HL-60 (cell line): Measurements from ENCODE around the gene ULK2.
"Not testable (repeated sequence)": the region's sequence is repeated elsewhere in the genome, so short reads cannot be mapped to it uniquely, and the experiment has no call there.

ENCODE experiments used
- CTCF ChIP-seq: IDR thresholded peaks from one replicate; pipeline ENCODE4 v1.5.1; 2011; ENCODE audit warnings: low read length, control low read depth, inconsistent platforms; ENCODE audit not compliant: insufficient read depth
- GABPA ChIP-seq: IDR thresholded peaks from 2 replicates; pipeline ENCODE4 v1.6.1; 2012; ENCODE audit warnings: low read depth
- POLR2AphosphoS5 ChIP-seq: IDR thresholded peaks from 2 replicates; pipeline ENCODE4 v1.6.1; 2012; ENCODE audit warnings: low read depth

DNA sequence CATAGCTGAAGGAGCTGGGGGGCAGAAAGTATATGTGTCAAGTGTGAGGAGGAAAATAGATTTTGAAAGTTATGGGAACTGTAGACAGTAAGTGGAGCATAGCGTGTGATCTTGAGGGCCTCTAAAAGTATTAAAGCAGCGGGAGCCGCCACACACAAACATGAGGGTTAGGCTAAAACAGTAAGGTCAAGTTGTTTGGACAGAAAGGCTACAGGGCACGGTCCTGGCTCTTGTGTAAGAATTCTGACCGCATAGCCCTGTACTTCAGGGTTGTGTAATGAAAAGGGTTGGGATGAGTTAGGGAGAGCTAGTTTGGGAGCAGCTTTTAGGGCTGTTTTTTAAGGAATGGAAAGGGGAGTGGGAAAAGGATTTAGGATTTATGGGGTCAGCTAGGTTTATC is 22.8 kb upstream of the ULK2 start:
- not testable (repeated sequence) for TF ChIP-seq POLR2AphosphoS5, CTCF, GABPA
